K562 (cell line): Measurements from ENCODE around the gene LMTK2. TPM values are rescaled to one million over a fixed set of nuclear protein-coding genes. Genes with fewer than 3 reads are reported as not detected.

Experiments used
- AFF4 ChIP-seq: sonication (generic); formaldehyde crosslinking; IDR thresholded peaks from 2 replicates; pipeline ENCODE4 v1.8.0; 2023; ENCODE audit warnings: mild to moderate bottlenecking, missing genetic modification reagents
- BDP1 ChIP-seq: IDR thresholded peaks from 3 replicates; pipeline ENCODE4 v1.6.1; 2011; ENCODE audit not compliant: insufficient read length, insufficient read depth
- DLX4 ChIP-seq: fragments of 250-450 bp; sonication (Bioruptor Pico); IDR thresholded peaks from 2 replicates; pipeline ENCODE4 v1.6.1; 2021; ENCODE audit warnings: mild to moderate bottlenecking
- DNMT1 ChIP-seq: fragments of 450-650 bp; IDR thresholded peaks from 2 replicates; pipeline ENCODE4 v1.6.1; 2016; ENCODE audit warnings: antibody characterized with exemption, mild to moderate bottlenecking
- EHMT2 ChIP-seq: fragments of 450-650 bp; IDR thresholded peaks from 2 replicates; pipeline ENCODE4 v1.6.1; 2018; ENCODE audit warnings: antibody characterized with exemption
- ETS1 ChIP-seq: conservative IDR thresholded peaks from 2 replicates; pipeline ENCODE4 v1.6.1; 2011; ENCODE audit warnings: low read depth, mild to moderate bottlenecking, low read length; ENCODE audit not compliant: control insufficient read depth
- PPARD ChIP-seq: fragments of 250-450 bp; sonication (Bioruptor Pico); IDR thresholded peaks from 2 replicates; pipeline ENCODE4 v1.8.0; 2022; ENCODE audit warnings: inconsistent platforms, mild to moderate bottlenecking, moderate library complexity
- RNF2 ChIP-seq: sonication (generic); IDR thresholded peaks from 2 replicates; pipeline ENCODE4 v1.6.1; 2016
- STAT5B ChIP-seq: fragments of 250-450 bp; sonication (Bioruptor Pico); IDR thresholded peaks from 2 replicates; pipeline ENCODE4 v1.8.0; 2021; ENCODE audit warnings: mild to moderate bottlenecking, inconsistent platforms
- ZNF232 ChIP-seq: sonication (generic); formaldehyde crosslinking; IDR thresholded peaks from 2 replicates; pipeline ENCODE4 v1.8.0; 2022; ENCODE audit warnings: mild to moderate bottlenecking, missing genetic modification reagents
- polyA plus RNA-seq, 8 experiments: library from polyadenylated mRNA; depleted of rRNA in 4 of 8; stranded (reverse) in 5 of 8; unstranded in 3 of 8; fragments of >200 nt; fragmentation: Nextera tagmentation in 2 of 8; fragmentation: Illumina TruSeq in 1 of 8; extraction: Ambion mirVana in 2 of 8; extraction: Trizol in 1 of 8; gene quantifications; 2 replicates each; pipeline versions ENCODE4 v1.2.1 to v1.2.3, GENCODE V29; 2011 to 2014; ENCODE audit warnings: inconsistent platforms in 1 of 8, missing spikeins in 1 of 8
- total RNA-seq, 7 experiments: library from RNA; depleted of rRNA in 6 of 7; stranded (reverse); fragments of >200 nt in 6 of 7; fragmentation: Illumina TruSeq in 2 of 7; extraction: Trizol in 2 of 7; gene quantifications; 2 replicates each; pipeline versions ENCODE4 v1.2.1 to v1.2.3, GENCODE V29; 2011 to 2021; ENCODE audit warnings: low replicate concordance in 1 of 7

The LMTK2 gene
- total and polyA plus RNA-seq, 9 of the 15 experiments (the other 6 are each of a cell fraction or from before 2014, with no cell fraction given) = 0.78 to 16.4 (median 6.3) TPM

- TF ChIP-seq ZNF232 (CRISPR knock-in tag) (no peak), ETS1 (no peak), BDP1 (no peak), DNMT1 (no peak), PPARD (no peak), RNF2 (no peak), STAT5B (CRISPR knock-in tag) (no peak), EHMT2 (no peak), AFF4 (no peak), DLX4 (CRISPR knock-in tag) (no peak)
- TF ChIP-seq, all 486 proteins: peak for 0
Observed at GRCh38 chr7:98238076-98238475, 131.4 kb downstream of the LMTK2 start (continued).
